HL-60 (cell line): ENCODE data around the gene IPO5.

Experiments used
- CTCF ChIP-seq: IDR thresholded peaks from one replicate; pipeline ENCODE4 v1.5.1; 2011; ENCODE audit warnings: low read length, control low read depth, inconsistent platforms; ENCODE audit not compliant: insufficient read depth
- GABPA ChIP-seq: IDR thresholded peaks from 2 replicates; pipeline ENCODE4 v1.6.1; 2012; ENCODE audit warnings: low read depth
- POLR2AphosphoS5 ChIP-seq: IDR thresholded peaks from 2 replicates; pipeline ENCODE4 v1.6.1; 2012; ENCODE audit warnings: low read depth
- REST ChIP-seq: IDR thresholded peaks from 2 replicates; pipeline ENCODE4 v1.6.1; 2012; ENCODE audit warnings: low read depth; ENCODE audit not compliant: insufficient replicate concordance

- TF ChIP-seq POLR2AphosphoS5 (no peak), CTCF (no peak), REST (no peak), GABPA (no peak)
Measured at GRCh38 chr13:97961340-97961739, 7.9 kb downstream of the IPO5 start.
